ENCODE data around the gene GPRIN3.
"Not testable (repeated sequence)": the region's sequence is repeated elsewhere in the genome, so short reads cannot be mapped to it uniquely, and the experiment has no call there.

The GPRIN3 gene

DNA sequence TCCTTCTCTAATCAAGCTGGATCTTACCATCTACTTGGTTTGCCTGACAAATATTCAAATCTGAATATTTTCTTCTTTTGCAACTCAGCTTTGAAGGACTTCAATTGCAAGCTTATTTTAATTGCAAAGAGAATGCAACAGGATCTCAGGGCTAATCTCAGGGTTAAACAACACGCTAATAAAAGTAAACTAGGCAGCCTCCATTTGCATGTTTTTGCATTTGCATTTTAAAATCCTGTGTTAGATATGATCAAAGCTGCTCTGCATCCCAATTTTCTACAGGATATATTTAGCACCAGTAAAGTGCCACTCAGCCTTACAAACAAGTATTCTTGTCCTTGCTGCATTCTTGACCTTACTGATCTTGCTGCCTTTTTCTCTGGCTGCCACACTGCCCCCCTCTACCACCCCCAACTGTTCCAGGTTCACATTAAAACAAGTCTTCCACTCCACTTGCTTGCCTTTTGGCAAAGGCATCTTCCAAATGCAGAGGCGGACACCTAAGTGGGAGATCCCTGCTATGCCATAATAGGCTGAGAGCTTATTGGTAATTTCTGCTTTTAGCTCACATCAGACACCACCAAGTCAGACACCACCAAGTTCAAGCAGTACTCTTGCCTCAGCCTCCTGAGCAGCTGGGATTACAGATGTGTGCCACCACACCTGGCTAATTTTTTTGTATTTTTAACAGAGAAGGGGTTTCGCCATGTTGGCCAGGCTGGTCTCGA, 48.1 kb downstream of the GPRIN3 start:
- DNase-seq (ENCODE audit: low spot score in 2 of 2) = no peak
- no peaks in the 10 kb centered on the region for H3K27me3 Mint-ChIP-seq
- peak overlapping the region; percentile 73 for H3K27ac Mint-ChIP-seq (ENCODE audit: low read depth)
- H3K9me3 Mint-ChIP-seq = no peaks in the 10 kb centered on the region
- H3K4me1 Mint-ChIP-seq = peaks cover 89% of the 10 kb centered on the region
- ATAC-seq (replicated peaks; ENCODE audit: extremely low read depth, poor library complexity, severe bottlenecking) = no peak
- H3K36me3 Mint-ChIP-seq (ENCODE audit: insufficient read depth) = peaks cover 10% of the 10 kb centered on the region
- no peak overlapping the region for H3K4me3 Mint-ChIP-seq

DNA sequence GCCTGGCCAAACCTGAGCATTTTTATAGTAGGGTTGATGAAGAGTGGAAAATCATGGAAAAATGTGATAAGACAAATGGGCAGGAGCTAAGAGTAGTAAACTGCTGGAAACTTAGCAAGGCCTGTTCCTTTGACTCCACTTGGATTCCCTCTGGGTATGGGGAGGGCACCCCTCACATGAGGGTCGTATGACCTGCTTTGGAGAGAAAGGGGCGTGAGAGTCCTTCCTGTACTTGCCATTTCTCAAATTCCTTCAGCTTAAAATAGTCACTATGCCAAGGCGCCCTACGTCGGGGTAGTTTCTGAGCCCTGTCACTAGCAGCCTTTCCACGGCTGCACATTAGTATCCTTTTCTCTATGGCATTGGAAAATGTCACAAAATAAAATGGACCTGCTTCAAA, 49.1 kb downstream of the GPRIN3 start:
- Mint-ChIP-seq H3K4me3 (no peak overlapping the region), H3K27ac (ENCODE audit: low read depth) (peak overlapping the region; percentile 88)

DNA sequence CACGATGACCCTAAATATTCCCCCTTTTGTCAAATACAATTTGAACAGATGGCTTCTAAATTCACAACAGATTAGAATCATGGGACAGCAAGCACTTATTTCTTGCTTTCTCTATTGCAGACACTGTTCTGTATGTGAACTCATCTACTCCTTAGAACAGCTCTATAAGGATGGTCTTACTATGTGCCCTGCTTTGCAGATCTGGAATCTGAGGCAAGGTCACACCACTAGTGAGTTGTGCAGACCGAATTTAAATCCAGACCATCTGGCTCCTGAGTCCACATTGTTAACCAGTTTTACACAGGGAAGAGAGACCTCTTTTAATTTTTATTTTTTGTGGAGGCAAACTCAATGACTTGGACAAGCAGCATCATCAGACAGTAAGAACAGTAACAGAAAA, 50.2 kb downstream of the GPRIN3 start:
- ATAC-seq (replicated peaks; ENCODE audit: extremely low read depth, poor library complexity, severe bottlenecking) = no peak
- H3K27ac Mint-ChIP-seq (ENCODE audit: low read depth) = peak overlapping the region; percentile 88

More for the DNA sequence above, 49.1 kb downstream of the GPRIN3 start:
- DNase-seq (ENCODE audit: low spot score in 2 of 2) (no peak), ATAC-seq (replicated peaks; ENCODE audit: extremely low read depth, poor library complexity, severe bottlenecking) (no peak)
- Mint-ChIP-seq H3K4me1 (peaks cover 89% of the 10 kb centered on the region), H3K36me3 (ENCODE audit: insufficient read depth) (peaks cover 10% of the 10 kb centered on the region), H3K9me3 (no peaks in the 10 kb centered on the region), H3K27me3 (no peaks in the 10 kb centered on the region)

GRCh38 chr4:89256203-89256800, 51.3 kb downstream of the GPRIN3 start:
- Mint-ChIP-seq H3K4me3 (no peak overlapping the region), H3K9me3 (no peaks in the 10 kb centered on the region), H3K4me1 (peaks cover 91% of the 10 kb centered on the region), H3K36me3 (ENCODE audit: insufficient read depth) (peaks cover 6% of the 10 kb centered on the region), H3K27me3 (no peaks in the 10 kb centered on the region), H3K27ac (ENCODE audit: low read depth) (peak overlapping the region; percentile 88)
- ATAC-seq (replicated peaks; ENCODE audit: extremely low read depth, poor library complexity, severe bottlenecking) = no peak
- DNase-seq (ENCODE audit: low spot score in 2 of 2) = no peak

More for the DNA sequence above, 50.2 kb downstream of the GPRIN3 start:
- H3K36me3 Mint-ChIP-seq (ENCODE audit: insufficient read depth) = peaks cover 7% of the 10 kb centered on the region
- DNase-seq (ENCODE audit: low spot score in 2 of 2) = no peak
- H3K4me1 Mint-ChIP-seq = peaks cover 89% of the 10 kb centered on the region
- H3K9me3 Mint-ChIP-seq = no peaks in the 10 kb centered on the region
- no peak overlapping the region for H3K4me3 Mint-ChIP-seq
- no peaks in the 10 kb centered on the region for H3K27me3 Mint-ChIP-seq

- no peaks in the 10 kb centered on the region for H3K9me3 Mint-ChIP-seq
- H3K4me3 Mint-ChIP-seq = no peak overlapping the region
- peak; percentile 23 to 36 for DNase-seq (ENCODE audit: low spot score in 2 of 2)
- peak overlapping the region; percentile 88 for H3K27ac Mint-ChIP-seq (ENCODE audit: low read depth)
- H3K36me3 Mint-ChIP-seq (ENCODE audit: insufficient read depth) = peaks cover 8% of the 10 kb centered on the region
- no peaks in the 10 kb centered on the region for H3K27me3 Mint-ChIP-seq
- ATAC-seq (replicated peaks; ENCODE audit: extremely low read depth, poor library complexity, severe bottlenecking) = peak; percentile 33
- peaks cover 77% of the 10 kb centered on the region for H3K4me1 Mint-ChIP-seq
Observed at GRCh38 chr4:89254847-89255246, 52.8 kb downstream of the GPRIN3 start.

- H3K9me3 Mint-ChIP-seq; ATAC-seq (replicated peaks; ENCODE audit: extremely low read depth, poor library complexity, severe bottlenecking); H3K27me3 Mint-ChIP-seq; DNase-seq (ENCODE audit: low spot score in 2 of 2); H3K4me3 Mint-ChIP-seq: not testable (repeated sequence)
- H3K4me1 Mint-ChIP-seq = peaks cover 72% of the 10 kb centered on the region
- peak overlapping the region; percentile 88 for H3K27ac Mint-ChIP-seq (ENCODE audit: low read depth)
- peaks cover 12% of the 10 kb centered on the region for H3K36me3 Mint-ChIP-seq (ENCODE audit: insufficient read depth)
Observed at GRCh38 chr4:89254347-89254746, 53.3 kb downstream of the GPRIN3 start.

DNA sequence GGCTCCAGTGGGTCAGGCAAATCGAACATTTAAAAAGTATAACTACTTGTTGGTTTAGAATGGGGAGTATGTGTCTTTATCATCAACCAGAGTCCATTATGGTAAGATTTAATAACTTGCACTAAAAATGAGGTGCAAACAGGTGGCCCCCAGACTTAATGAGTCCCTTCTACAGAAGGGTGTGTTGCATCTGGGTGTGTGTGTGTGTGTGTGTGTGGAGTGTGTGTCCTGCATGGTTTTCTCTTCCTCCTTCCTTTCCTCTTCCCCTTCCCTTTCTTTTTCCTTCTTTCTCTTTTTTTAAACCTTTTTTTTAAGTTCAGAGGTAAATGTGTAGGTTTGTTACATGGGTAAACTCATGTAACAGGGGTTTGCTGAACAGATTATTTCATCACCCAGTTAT, 53.7 kb downstream of the GPRIN3 start:
- Mint-ChIP-seq H3K36me3 (ENCODE audit: insufficient read depth) (peaks cover 16% of the 10 kb centered on the region), H3K27ac (ENCODE audit: low read depth) (no peak overlapping the region), H3K27me3 (no peaks in the 10 kb centered on the region), H3K4me1 (peaks cover 70% of the 10 kb centered on the region), H3K9me3 (no peaks in the 10 kb centered on the region), H3K4me3 (no peak overlapping the region)
- ATAC-seq (replicated peaks; ENCODE audit: extremely low read depth, poor library complexity, severe bottlenecking) (no peak), DNase-seq (ENCODE audit: low spot score in 2 of 2) (no peak)

GRCh38 chr4:89253311-89253710, 54.3 kb downstream of the GPRIN3 start:
- H3K9me3 Mint-ChIP-seq = no peaks in the 10 kb centered on the region

GRCh38 chr4:89251396-89251795, 56.2 kb downstream of the GPRIN3 start:
- H3K27me3 Mint-ChIP-seq = no peaks in the 10 kb centered on the region
- no peak for ATAC-seq (replicated peaks; ENCODE audit: extremely low read depth, poor library complexity, severe bottlenecking)
- peaks cover 50% of the 10 kb centered on the region for H3K4me1 Mint-ChIP-seq
- H3K4me3 Mint-ChIP-seq = no peak overlapping the region
- H3K27ac Mint-ChIP-seq (ENCODE audit: low read depth) = no peak overlapping the region
- H3K9me3 Mint-ChIP-seq = no peaks in the 10 kb centered on the region
- no peak for DNase-seq (ENCODE audit: low spot score in 2 of 2)
- H3K36me3 Mint-ChIP-seq (ENCODE audit: insufficient read depth) = peaks cover 33% of the 10 kb centered on the region

More at GRCh38 chr4:89253311-89253710, 54.3 kb downstream of the GPRIN3 start:
- no peaks in the 10 kb centered on the region for H3K27me3 Mint-ChIP-seq
- H3K36me3 Mint-ChIP-seq (ENCODE audit: insufficient read depth) = peaks cover 19% of the 10 kb centered on the region
- peaks cover 64% of the 10 kb centered on the region for H3K4me1 Mint-ChIP-seq
- H3K27ac Mint-ChIP-seq (ENCODE audit: low read depth) = no peak overlapping the region
- H3K4me3 Mint-ChIP-seq = no peak overlapping the region
- DNase-seq (ENCODE audit: low spot score in 2 of 2) (no peak), ATAC-seq (replicated peaks; ENCODE audit: extremely low read depth, poor library complexity, severe bottlenecking) (no peak)

- no peak for ATAC-seq (replicated peaks; ENCODE audit: extremely low read depth, poor library complexity, severe bottlenecking)
- Mint-ChIP-seq H3K4me1 (peaks cover 47% of the 10 kb centered on the region), H3K27ac (ENCODE audit: low read depth) (no peak overlapping the region), H3K9me3 (no peaks in the 10 kb centered on the region), H3K4me3 (no peak overlapping the region), H3K36me3 (ENCODE audit: insufficient read depth) (peaks cover 36% of the 10 kb centered on the region), H3K27me3 (no peaks in the 10 kb centered on the region)
- DNase-seq (ENCODE audit: low spot score in 2 of 2) = no peak
Observed at GRCh38 chr4:89249716-89250361, 57.8 kb downstream of the GPRIN3 start.

DNA sequence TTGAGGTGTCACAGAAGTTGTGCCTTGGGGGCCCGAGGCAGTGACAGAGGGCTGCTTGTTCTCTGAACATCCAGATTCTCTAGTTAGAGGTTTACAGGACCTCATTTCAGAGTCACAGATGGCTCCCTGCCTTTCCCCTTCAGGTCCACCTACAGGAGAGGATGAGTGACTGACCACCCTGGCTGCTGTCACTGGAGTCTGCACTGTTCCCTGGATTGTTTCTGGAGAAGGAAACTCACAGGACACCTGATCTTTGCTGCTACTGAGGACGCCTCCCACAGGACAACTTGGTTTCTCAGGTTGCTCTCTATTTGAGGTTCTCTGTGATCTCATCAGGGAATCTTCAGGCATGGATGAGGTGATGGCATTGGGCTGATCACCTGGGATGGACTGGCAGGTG, 58.3 kb downstream of the GPRIN3 start:
- Mint-ChIP-seq H3K36me3 (ENCODE audit: insufficient read depth) (peaks cover 32% of the 10 kb centered on the region), H3K27ac (ENCODE audit: low read depth) (no peak overlapping the region), H3K4me1 (peaks cover 41% of the 10 kb centered on the region), H3K27me3 (no peaks in the 10 kb centered on the region), H3K9me3 (no peaks in the 10 kb centered on the region), H3K4me3 (no peak overlapping the region)
- no peak for ATAC-seq (replicated peaks; ENCODE audit: extremely low read depth, poor library complexity, severe bottlenecking)
- DNase-seq (ENCODE audit: low spot score in 2 of 2) = no peak

- no peaks in the 10 kb centered on the region for H3K27me3 Mint-ChIP-seq
- peaks cover 39% of the 10 kb centered on the region for H3K4me1 Mint-ChIP-seq
- no peak overlapping the region for H3K4me3 Mint-ChIP-seq
- no peak overlapping the region for H3K27ac Mint-ChIP-seq (ENCODE audit: low read depth)
- no peaks in the 10 kb centered on the region for H3K9me3 Mint-ChIP-seq
- peaks cover 32% of the 10 kb centered on the region for H3K36me3 Mint-ChIP-seq (ENCODE audit: insufficient read depth)
- DNase-seq (ENCODE audit: low spot score in 2 of 2) (no peak), ATAC-seq (replicated peaks; ENCODE audit: extremely low read depth, poor library complexity, severe bottlenecking) (no peak)
Observed at GRCh38 chr4:89248879-89249281, 58.7 kb downstream of the GPRIN3 start.

GRCh38 chr4:89247951-89248350, 59.6 kb downstream of the GPRIN3 start:
- H3K27ac Mint-ChIP-seq (ENCODE audit: low read depth) = no peak overlapping the region
- peaks cover 36% of the 10 kb centered on the region for H3K36me3 Mint-ChIP-seq (ENCODE audit: insufficient read depth)
- H3K9me3 Mint-ChIP-seq = no peaks in the 10 kb centered on the region
- DNase-seq (ENCODE audit: low spot score in 2 of 2) (no peak), ATAC-seq (replicated peaks; ENCODE audit: extremely low read depth, poor library complexity, severe bottlenecking) (no peak)
- H3K4me3 Mint-ChIP-seq = no peak overlapping the region
- H3K4me1 Mint-ChIP-seq = peaks cover 39% of the 10 kb centered on the region
- no peaks in the 10 kb centered on the region for H3K27me3 Mint-ChIP-seq
